GM19043 (cell line): Measurements from ENCODE around the gene AURKAIP1.
"Not testable (repeated sequence)": the region's sequence is repeated elsewhere in the genome, so short reads cannot be mapped to it uniquely, and the experiment has no call there.

Source experiments
- ATAC-seq: cut with Tn5 transposase; IDR thresholded peaks from one replicate; pipeline ENCODE4 v1.9.1; 2021; ENCODE audit warnings: low read depth; ENCODE audit not compliant: unreplicated experiment

Gene AURKAIP1

DNA sequence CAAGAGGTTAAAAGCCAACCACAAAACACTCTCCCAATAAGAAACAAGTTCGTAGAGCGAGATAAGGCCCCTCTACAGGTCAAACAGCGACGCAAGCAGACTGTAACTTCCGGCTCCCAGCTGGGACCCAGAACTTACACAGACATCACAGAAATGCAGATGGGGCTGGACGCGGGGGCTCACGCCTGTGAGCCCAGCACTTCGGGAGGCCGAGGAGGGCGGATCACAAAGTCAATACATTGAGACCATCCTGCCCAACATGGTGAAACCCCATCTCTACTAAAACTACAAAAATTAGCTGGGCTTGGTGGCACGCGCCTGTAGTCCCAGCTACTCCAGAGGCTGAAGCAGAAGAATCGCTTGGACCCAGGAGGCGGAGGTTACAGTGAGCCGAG is 13.1 kb upstream of the AURKAIP1 start:
- no peak for ATAC-seq

DNA sequence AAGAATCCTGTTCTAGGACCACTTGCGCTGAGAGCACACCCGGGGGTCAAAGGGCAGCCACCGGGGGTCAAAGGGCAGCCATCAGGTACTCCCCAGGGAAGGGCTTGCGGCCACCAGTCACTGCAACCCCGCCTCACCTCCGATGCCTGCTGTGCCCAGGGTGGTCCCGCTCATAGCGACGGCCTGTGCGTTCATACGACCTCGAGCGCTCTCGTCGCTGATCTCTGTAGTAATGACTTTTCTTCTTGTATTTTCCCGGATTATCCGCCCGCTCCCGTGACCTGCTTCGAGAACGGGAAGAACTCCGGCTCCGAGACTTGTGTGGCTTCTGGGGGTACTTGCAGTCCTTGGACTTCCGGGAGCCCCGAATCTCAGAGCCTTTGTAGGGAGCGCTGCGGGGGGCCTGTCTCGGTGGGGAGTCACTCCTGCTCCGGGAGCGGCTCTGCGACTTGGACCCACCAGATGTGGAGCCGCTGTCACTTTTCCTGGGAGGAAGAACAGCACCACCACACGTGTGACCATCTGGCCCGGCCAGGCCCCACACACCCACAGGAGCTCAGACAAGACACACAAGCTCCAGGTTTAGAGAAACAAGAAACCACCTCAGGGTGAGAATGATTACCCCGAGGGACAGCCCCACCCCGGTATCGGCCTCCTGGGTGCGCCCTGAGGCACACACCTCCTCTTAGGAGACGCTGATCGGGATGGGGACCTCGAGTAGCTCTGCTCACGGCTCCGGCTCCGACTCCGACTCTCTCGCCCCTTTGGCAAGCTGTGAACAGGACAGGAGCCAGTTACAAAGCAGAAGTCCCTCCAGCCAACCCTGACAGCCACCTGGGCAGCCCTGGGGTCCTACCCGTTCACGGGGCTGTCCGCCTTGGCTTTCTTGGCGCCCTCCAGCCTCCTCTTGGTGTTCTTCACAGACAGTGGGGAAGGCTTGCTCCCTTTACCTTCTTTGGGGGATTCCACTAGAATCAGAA is 12.4 kb upstream of the AURKAIP1 start:
- no peak for ATAC-seq

DNA sequence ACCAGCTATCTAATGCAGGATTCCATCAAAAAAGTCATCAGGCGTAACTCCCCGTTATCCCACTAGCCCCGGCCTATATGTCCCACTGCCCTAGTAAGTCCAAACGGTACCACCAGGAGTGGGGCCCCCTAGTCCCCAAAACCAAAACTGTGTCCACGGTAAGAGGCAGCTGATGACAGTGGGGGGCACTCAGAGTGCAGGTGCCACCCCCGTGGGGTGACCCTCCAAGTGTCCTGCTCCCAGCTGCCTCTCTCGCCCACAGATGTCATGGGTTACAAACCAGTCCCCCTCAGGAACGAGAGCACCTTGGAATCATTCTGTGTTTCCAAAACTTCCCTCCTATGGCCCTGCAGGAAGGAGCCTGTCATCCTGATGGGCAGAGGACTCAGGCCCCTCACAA is 10.9 kb upstream of the AURKAIP1 start:
- no peak for ATAC-seq

DNA sequence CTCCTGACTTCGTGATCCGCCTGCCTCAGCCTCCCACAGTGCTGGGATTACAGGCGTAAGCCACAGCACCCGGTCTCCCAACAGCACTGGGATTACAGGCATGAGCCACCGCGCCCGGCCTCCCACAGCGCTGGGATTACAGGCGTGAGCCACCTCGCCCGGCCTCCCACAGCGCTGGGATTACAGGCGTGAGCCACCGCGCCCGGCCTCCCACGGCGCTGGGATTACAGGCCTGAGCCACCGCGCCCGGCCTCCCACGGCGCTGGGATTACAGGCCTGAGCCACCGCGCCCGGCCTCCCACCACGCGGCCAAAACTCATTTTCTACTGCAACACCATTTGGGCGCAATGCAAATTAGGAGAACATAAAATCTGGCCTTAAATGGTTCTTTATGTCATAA is 10.3 kb upstream of the AURKAIP1 start:
- not testable (repeated sequence) for ATAC-seq

DNA sequence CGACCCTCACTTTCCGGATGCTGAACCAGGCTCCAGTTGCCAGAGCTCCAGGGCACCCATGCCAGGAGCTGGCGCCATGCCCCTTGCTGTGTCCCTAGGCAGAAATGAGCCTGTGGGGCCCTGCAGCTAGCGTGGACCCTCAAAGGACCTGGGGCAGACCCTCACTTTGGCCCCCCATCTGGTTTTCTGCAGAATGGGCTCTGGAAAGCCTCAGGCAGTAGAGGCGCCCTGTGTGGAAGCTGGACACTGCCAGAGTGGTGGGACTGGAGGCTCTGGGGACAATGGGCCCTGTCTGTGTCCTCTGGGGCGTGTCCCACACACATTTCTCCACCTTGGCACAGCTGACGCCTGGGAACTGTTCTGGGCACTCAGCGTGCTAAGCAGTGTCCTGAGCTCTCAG is 6.3 kb upstream of the AURKAIP1 start:
- ATAC-seq = no peak

DNA sequence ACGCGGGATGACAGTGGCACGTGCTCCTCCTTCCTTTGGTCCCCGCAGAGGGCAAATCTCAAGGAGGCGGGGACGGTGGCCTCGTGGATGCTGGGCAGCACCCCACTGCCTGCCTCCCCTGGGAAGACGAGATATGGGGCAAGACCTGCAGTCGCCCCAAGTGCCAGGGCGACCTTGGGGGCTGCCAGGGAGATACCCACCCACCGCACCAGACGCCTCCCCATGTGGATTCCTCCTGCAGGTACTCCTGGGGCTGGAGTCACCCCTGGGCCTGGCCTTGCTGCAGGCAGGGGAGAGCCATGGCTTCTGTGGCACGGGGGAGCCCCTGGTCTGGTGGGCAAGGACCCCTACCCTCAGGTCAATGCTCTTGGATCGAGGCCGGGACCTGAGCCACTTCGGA is 5.9 kb upstream of the AURKAIP1 start:
- ATAC-seq = no peak

DNA sequence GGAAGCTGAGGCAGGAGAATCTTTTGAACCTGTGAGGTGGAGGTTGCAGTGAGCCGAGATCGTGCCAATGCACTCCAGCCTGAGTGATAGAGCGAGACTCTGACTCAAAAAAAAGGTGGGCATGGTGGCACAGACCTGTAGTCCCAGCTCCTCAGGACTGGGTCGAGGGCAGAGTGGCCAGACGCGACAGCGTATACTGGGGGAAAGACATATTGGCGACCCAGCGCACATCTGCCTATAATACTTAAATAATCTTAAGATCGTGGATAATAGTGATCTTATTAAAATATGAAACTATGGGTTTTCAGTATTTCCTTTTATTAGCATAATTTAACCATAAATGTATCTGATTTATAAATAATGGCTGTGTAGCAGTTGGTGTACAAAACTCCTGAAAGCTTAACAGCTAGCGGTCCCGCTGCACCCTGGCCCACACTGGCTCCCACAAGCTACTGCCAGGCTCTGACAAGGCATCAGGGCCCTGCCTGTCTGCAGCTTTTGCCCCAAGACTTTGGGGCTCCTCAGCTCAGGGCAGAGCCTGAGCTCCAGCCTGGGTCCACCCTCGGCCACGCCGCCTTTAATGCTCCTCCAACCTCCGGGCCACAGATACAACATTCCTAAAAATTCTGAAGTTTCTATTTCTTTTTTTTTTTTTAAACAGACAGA is 2.7 kb upstream of the AURKAIP1 start:
- ATAC-seq = no peak

DNA sequence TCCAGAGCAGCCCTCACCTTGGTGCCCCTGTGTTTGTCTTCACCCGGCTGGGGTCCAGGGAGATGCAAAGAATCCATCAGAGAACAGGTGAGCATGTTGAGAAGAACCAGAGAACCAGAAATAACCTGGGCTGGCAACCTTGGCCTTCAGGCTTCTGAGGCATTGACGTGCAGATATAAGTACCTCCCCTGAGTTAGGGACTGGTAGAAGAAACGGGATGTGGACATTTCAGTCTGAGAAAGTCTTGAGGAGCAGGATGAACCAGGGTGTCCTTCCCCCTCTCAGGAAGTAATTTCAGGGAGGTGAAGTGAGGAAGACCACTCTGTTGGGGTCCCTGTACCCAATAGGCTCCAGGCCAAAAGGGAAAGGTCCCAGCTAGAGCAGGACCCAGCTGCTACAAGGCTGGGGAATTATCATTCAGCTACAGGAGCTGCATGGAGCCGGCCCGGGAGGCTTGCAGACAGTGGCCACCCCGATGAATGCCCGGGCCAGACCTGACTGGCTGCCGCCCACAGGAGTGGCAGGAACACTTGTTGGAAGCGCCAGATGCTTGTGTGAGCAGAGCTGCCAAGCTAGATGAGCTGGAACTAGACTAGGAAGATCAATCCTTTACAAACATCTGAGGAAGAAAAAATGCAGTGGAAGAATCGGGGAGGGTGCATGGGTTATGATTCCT is 1.7 kb upstream of the AURKAIP1 start:
- ATAC-seq = no peak

DNA sequence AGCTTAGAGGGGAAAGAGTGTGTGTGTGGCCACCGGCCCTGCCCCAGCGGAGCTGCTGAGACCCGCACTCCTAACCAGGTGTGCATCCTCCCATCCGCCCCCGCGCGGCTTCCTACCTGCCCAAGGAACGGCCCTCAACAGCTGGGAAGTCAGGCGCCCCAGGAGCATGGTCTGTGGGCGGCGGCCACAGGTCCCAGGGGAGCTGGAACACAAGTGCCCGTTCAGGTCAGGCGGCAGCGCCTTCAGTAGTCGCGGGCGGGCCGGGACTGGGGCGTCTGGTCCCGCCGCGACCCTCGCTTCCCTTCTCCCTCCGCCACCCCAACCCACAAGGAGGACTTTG is 448 bp downstream of the AURKAIP1 start:
- no peak for ATAC-seq

DNA sequence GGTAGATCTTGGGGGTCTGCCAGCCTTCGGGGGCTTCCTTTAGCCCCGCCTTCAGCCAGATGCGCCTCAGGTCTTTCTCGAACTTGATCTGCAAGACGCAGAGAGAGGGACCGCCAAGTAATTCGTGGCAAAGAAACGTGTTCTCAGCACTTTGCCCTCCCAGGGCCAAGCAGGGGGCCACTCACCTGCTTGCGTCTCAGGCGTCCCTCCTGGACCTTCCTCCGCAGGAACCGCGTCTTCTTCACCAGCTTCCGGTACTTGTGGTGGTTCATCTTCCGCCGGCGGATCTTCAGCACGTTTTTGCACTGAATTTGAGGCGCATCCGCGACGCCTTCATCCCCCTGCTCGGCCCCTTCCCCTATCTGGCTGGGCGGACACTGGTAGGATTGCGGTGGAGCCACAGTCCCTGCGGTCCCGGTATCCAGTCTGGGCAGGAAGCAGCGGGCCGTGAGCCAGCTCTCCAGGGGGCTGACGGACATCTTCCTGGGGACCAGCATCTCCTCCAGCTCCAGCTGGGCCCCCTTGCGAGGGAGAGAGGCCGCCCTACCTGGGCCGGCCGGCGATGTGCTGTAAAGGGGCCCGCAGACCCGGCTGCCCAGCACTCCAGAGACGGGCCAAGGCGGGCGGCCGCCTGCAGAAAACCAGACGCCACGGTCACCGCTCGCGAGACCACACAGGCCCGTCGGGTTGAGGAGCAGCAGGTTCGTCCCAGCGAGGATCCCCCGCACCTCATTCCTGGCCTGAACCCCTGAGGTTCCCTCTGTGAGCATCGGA is 1.0 kb downstream of the AURKAIP1 start:
- no peak for ATAC-seq

DNA sequence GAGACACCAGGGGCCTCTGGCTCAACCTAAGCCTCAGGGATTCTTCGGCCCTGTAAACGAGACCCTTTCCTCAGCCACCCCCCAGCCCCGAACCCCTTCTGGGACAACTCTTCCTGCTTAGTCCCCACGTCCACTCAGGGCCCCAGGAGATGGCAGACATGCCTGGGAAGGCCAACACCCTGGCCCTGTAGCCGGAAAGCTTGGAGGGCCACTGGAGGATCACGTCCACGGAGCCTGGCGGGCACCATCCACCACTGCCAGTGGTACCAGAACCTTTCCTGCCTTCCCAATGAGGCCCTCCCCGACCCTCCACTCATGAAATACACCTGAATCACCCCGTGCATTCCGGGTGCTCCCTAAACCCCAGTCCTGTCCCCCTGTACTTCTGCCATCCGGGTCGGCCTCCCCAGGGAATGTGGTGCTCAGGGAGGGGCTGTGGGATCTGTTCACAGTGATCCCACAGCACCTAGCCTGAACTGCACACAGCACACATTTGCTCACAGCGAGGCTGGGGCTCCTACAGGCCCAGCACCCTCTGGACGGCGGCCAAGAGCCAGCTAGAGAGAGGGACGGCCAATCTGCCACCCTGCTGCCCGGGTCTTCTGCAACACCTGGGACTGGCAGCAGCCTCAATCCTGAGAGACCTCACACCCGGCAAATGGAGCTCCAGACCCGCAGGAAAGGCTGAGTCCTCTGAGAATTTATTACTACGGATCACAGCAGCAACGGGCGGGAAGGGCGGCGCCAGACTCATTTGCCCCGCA is 1.8 kb downstream of the AURKAIP1 start:
- ATAC-seq = no peak

DNA sequence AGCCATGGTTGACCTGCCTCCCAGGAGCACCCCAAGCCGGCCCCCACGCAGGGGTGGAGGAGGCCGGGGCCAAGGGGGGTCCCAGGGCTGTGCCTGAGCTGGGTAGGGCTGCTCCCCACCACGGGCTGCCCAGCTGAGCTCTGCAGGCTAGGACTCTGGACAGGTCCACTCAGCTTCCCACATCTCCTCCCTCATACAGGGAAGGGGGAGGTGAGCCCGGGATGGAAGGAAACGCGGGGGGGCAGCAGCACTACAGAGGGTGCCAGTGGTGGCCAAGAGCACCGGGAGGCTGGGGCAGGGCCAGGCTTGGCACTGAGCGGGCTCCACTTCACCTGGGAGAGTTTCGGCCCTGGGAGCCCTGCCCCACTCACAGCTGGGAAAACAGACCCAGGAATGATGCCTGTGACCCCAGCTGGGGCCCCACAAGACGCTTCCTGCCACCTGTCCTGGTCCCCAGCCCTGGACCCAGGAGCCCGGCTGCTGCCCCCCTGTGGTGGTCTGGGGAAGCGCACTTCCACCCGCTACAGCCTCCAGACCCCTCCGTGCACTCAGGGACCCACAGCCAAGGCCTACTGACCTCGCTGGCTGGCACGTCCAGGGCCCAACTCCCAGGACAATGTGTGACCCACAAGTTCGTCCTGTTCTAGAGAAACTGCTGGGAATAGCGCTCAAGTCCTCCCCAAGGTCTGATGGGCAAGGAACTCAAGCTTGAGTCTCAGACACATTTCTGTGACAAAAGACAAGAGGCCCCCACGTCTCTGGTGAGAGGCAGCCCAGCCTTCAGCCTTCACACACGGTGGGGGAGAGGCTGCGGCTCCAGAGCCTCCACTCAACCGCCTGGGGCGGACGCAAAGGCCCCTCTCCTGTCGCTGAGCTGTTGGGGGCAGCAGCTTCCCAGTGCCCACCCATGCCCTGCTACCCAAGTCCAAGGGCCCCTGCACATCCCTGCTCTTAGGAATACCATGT is 3.0 kb downstream of the AURKAIP1 start:
- ATAC-seq = no peak

DNA sequence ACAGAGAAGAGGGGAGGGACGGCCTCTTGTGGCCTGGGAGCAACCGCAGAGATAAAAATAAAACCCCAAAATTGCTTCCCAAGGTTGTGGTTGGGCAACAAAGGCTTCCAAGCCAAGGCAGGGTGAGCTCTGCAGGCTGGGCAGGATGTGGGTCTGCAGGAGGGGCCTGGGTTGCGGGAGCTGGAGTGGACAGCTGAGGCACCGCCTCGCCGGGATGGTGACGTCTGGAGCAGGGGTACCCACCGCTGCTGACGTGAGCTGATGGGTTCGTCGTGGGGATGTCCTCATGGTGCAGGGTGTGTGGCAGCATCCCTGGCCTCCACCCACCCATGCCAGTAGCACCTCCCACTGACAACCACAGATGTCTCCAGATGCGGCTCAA is 3.7 kb downstream of the AURKAIP1 start:
- no peak for ATAC-seq

DNA sequence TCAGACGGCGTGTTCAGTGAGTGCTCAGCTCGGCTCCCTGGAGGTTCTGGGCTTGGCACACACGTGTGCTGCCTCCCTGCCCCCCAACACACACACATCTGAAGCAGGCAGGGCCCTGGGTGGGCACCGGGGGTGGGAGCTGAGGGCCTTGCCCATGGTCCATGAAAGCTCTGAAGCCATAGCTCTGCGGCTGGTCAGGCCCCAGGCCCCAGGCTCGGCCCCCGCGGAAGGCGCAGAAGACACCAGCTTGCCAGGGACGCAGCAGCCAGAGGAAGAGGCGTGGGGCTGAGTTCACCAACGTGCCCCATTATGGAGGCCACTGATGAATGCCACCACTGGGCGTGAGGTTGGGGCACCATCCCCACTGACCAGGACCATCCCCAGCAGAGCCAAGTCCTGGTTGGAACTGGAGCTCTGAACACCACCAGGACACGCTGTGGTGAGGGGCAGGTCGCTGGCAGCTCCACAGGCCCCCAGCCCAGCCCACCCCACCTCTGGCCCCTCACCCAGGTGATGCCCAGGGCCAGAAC is 4.2 kb downstream of the AURKAIP1 start:
- ATAC-seq = no peak

DNA sequence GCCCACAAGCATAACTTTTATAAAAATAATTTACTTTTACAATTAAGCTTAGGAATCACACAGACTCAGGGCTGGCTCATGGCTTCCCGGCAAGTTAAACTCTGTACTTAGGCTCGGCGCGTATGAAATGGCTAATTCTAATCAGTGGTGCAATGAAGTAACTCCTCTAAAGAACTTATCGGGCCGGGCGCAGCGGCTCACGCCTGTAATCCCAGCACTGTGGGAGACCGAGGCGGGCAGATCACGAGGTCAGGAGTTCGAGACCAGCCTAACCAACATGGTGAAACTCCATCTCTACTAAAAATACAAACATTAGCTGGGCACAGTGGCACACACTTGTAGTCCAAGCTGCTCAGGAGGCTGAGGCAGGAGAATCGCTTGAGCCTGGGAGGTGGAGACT is 4.9 kb downstream of the AURKAIP1 start:
- not testable (repeated sequence) for ATAC-seq

DNA sequence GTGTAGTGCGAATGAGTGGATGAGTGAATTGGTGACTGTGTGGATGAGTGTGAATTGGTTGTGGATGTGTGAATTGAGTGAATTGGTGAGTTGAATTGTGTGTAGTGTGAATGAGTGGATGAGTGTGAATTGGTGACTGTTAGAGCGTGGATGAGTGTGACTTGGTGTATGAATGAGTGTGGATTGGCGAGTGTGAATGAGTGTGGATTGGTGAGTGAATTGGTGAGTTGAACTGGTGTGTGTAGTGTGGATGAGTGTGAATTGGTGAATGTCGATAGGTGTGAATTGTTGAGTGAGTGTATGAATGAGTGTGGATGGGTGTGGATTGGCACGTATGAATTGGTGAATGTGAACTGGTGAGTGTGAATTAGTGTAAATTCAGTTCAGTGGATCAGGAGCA is 7.7 kb downstream of the AURKAIP1 start:
- ATAC-seq = no peak

DNA sequence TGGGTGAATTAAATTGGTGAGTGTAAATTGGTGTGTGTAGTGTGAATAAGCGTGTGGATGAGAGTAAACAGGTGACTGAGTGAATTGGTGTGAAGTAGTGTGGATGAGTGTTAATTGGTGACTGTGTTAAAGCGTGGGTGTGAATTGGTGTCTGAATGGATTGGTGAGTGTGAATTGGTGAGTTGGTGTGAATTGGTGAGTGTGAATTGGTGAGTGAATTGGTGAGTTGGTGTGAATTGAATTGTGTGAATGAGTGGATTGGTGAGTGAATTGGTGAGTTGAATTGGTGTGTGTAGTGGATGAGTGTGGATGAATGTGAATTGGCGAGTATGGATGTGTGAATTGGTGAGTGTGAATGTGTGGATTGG is 8.3 kb downstream of the AURKAIP1 start:
- ATAC-seq = no peak

DNA sequence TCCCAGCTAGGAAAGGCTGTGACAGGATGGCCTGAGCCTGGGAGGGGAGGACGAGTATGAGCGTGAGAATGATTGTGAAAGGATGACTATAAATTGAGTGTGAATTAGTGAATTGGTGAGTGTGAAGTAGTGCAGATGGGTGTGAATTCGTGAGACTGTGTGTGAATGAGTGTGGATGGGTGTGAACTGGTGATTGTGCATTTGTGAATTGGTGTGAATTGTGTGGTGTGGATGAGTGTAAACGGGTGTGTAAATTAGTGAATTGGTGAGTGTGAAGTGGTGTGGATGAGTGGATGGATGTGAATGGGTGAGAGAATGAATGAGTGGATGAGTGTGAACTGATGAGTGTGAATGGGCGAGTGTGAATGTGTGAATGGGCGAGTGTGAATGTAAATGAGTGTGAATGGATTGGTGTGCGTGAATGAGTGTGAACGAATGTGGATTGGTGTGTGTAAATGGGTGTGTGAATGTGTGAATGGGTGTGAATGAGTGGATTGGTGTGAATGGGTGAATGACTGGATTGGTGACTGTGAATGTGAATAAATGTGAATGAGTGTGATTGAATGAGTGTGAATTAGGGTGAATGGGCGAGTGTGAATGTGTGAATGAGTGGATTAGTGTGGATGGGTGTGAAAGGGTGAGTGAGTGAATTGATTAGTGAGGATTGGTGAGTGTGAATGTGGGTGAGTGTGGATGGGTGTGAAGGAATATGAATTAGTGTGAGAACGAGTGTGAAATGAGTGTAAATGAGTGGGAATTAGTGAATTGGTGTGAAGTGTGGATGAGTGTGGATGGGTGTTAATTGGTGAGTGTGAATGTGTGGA is 8.9 kb downstream of the AURKAIP1 start:
- ATAC-seq = no peak
